GM19328 (cell line): ENCODE data around the gene MAT1A.
"Not testable (repeated sequence)": the region's sequence is repeated elsewhere in the genome, so short reads cannot be mapped to it uniquely, and the experiment has no call there.

Source experiments
- ATAC-seq: cut with Tn5 transposase; IDR thresholded peaks from one replicate; pipeline ENCODE4 v1.9.1; 2021; ENCODE audit warnings: mild to moderate bottlenecking, moderate library complexity; ENCODE audit not compliant: unreplicated experiment

MAT1A gene

DNA sequence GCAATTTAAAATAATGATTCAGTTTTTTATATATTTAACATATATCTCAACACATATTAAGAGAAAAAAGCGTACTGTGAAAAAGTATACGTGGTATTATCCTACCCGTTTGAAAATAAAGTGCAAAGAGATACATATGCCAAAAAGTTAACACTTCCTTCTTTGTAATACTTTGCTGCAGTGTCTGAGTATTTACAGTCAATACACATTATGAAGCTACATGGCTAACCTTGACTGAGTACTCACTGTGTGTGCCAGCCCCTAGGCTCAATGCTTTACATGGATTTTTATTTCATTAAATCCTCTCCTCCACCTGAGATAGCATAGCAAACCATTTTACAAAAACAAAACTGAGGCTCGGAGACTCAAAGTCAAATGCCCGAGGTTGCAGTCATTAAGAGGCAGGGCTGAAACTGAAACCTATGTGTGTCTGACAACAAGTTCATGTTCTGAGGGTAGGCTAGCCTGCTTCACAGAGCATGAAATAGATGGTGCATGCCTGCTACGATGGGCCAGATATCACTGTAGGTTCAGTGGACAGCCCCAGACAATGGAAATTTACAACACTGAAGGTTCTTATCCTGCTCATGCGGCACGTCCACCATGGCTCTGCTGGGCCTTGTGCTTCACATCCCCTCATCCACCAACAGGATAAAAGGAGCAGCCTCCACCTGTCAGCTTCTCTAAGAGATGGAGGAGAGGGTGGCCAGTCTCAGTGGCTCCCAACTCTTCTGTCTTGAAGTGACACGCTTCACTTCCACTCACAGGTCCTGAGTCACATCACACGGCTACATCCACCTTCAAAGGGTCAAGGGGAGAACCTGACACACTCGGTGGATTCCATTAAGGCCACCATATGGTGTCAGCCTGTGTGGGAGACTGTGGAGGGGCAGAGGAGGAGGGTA is 54.9 kb downstream of the MAT1A start:
- ATAC-seq, result peak; percentile 100

DNA sequence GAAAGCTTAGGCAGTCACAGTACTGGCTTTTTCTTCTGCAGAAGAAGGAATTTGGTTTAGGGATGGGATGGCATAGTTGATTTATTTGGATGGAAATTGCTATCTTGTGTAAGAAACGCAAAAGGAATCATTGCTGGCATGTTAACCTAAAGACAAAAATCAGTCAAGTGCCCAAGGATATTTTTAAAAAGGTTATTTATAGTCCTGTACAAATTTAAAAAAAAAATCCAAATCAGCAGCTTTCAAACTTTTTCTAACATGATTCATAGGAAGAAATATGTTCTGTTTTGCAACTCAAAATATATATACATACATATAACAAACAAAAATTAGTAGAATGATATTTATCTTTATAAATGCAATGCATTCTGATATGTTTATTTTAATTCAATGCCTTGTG is 55.6 kb downstream of the MAT1A start:
- ATAC-seq, result not testable (repeated sequence)

GRCh38 chr10:80226723-80227122 is 62.7 kb downstream of the MAT1A start:
- ATAC-seq, result not testable (repeated sequence)

DNA sequence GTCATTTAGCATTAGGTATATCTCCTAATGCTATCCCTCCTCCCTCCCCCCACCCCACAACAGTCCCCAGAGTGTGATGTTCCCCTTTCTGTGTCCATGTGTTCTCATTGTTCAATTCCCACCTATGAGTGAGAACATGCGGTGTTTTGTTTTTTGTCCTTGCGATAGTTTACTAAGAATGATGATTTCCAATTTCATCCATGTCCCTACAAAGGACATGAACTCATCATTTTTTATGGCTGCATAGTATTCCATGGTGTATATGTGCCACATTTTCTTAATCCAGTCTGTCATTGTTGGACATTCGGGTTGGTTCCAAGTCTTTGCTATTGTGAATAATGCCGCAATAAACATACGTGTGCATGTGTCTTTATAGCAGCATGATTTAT is 66.4 kb downstream of the MAT1A start:
- not testable (repeated sequence) for ATAC-seq
